GM18519 (cell line): ENCODE measurements around the gene SNX12.
"Not testable (repeated sequence)": the region's sequence is repeated elsewhere in the genome, so short reads cannot be mapped to it uniquely, and the experiment has no call there.

Source experiments
- ATAC-seq: cut with Tn5 transposase; IDR thresholded peaks from one replicate; pipeline ENCODE4 v1.9.1; 2021; ENCODE audit warnings: mild to moderate bottlenecking, moderate library complexity; ENCODE audit not compliant: unreplicated experiment, low FRiP score

Gene SNX12

GRCh38 chrX:71095033-71095432 lies 26.9 kb upstream of the SNX12 start:
- no peak for ATAC-seq

DNA sequence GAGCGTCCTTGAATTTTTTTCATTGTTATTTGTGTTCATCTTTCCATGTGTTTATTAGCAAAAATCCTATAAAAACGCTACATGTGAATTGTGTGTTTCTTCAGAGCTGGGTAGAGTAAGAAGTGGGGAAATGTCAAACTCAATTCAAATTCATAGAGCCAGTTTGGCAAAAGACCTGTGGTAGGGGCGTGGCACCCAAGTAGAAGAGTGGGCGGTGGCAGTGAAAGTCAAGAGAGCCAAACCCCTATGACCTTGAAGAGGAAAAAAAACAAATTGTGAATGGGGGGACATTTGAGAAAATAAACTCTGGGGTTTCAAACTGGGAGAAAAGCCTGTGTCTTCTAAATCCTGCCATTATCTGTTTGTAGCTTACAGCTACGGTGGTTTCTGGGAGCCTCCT lies 23.1 kb upstream of the SNX12 start:
- ATAC-seq = no peak

DNA sequence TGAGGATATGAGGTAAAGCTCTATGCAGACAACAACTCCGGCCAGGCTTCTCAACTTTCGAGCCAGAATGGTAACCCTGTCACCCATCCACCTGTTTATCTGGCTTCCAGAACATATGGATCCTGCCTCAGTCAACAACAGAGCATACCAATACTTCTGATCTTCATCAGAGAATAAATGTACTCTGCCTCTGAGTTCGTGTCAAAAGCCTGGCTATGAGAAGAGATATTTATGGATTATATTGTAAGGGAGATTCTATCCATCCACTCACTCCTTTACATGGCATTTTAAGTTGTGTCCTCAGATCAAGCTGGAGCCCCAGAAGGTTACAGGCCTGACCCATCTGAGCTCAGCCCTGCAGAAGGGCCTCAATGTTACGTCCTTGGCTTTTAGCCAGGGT lies 17.8 kb upstream of the SNX12 start:
- ATAC-seq = no peak

GRCh38 chrX:71082822-71083221 lies 14.7 kb upstream of the SNX12 start:
- ATAC-seq = no peak

GRCh38 chrX:71082124-71082647 lies 14.1 kb upstream of the SNX12 start:
- ATAC-seq = no peak

- no peak for ATAC-seq
Measured at GRCh38 chrX:71081330-71082123, 13.4 kb upstream of the SNX12 start.

- ATAC-seq = no peak
Measured at GRCh38 chrX:71070531-71070930, 2.4 kb upstream of the SNX12 start.

GRCh38 chrX:71067712-71068043 lies 456 bp downstream of the SNX12 start:
- ATAC-seq = peak; percentile 2

GRCh38 chrX:71067089-71067488 lies 1.0 kb downstream of the SNX12 start:
- ATAC-seq = no peak

- no peak for ATAC-seq
Measured at GRCh38 chrX:71060127-71060526, 8.0 kb downstream of the SNX12 start.

DNA sequence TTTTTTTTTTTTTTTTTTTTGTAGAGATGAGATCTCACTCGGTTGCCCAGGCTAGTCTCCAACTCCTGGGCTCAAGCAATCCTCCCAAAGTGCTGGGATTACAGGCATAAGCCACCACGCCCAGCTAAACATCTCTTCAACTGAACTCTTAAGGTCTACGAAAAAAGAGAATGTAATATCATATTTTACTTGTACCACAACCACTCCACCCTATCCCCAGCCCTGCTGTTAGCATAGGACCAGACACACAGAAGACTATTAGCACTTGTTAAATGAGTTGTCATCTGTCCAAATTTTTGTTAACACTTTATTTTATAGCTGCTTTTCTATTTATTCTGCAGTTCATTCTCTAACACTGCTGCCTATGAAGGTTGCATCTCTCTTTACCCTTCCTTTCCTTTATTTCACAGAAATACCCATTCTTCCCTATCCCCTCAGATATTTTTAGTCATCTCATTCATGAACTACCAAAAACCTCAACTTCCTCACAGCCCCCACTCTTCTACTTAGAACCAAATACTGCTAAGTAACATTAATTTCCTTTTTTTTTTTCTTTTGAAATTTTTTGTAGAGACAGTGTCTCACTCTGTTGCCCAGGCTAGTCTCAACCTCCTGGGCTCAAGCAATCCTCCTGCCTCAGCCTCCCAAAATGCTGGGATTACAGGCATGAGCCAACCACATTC lies 10.1 kb downstream of the SNX12 start:
- no peak for ATAC-seq

DNA sequence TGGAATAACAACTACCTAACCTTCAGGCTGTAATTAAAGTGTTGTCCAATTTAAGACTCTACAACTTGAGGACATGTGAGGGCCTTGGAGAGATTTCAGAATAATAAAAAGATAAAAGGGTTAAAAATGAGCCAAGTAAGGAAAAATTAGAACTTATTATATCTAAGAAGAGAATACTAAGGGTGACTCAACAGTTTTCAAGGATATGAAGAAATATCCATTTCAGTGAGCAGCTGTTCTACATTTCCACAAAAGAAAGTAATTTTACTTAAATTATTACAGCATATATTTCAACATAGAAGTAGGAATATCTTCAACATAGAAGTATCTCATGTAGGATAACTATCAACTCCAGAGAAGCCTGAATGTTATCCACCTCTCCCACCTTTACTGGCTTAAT lies 11.3 kb downstream of the SNX12 start:
- no peak for ATAC-seq

DNA sequence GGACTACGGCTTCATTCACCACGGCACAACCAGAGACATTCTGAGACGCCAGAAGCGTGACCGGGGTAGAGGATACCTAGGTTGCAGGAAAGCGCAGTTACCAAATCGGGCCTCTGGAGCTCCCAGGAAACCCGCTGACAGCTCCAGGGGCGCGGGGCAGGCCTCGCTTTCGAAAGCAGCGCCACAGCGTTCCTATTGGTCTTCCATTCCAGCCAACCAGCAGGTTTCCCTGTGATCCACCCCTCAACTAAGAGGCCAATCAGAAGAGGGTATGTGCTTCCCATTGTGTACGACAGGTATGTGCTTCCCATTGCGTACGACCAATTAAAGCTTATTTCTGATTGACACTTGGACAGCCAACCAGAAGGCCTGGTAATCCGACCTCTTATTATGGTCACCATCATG lies 14.9 kb downstream of the SNX12 start:
- peak; percentile 95 for ATAC-seq

DNA sequence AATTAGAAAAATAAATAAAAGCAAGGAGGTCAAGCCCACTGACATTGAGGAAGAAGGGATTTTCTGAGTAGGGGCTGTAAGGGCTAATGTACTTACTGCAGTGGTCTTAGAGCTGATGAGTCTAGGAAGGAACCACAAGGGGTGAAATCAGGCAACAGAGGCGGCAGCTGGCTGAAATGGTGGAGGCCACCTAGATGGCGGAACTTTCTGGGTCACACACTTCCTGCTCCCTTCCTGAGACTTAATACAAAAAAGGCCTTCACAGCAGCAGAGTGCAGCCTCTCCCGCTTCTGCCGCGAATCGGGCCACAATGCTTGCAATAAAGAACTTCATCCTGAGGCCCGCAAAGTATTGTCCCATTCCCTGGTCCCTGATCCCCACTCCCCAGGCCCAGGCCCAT lies 15.4 kb downstream of the SNX12 start:
- no peak for ATAC-seq

DNA sequence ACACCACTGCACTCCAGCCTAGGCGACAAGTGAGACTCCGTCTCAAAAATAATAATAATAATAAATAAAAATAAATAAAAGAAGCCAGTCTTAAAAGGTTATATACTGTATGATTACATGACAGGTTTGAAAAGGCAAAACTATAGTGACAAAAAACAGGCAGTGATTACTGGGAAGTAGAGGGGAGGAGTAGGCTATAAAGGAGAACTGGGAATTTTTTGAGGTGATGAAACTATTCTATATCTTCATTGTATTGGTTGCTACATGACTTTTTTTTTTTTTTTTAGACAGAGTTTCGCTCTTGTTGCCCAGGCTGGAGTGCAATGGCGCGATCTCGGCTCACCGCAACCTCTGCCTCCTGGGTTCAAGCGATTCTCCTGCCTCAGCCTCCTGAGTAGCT lies 20.2 kb downstream of the SNX12 start:
- ATAC-seq = not testable (repeated sequence)

DNA sequence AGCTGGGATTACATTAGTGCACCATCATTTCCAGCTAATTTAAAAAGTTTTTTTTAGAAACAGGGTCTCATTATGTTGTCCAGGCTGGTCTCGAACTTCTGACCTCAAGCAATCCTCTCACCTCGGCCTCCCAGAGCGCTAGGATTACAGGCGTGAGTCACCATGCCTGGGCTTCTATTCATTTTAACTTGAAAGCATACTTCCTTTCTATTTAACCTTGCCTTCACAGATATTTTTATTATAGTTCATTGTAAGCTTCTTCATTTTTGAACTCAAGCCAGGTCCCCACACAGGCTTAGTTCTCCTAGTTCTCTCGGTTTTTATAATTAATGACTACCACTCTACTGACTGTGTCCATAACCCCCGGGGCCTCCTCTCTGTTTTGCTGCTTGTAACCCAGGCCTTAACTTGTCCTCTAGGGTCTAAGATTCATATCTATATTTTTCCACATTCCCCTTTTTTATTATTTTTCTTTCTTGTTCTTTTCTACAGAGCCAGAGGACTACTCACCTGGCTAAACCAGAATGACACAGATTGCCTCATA lies 50.7 kb downstream of the SNX12 start:
- no peak for ATAC-seq
